Stimulated activated CD4-positive, alpha-beta T cell treated with anti-CD3 and anti-CD28 coated beads, Interleukin-2, amount 100 ng/mL, for 48 hours (primary cell): ENCODE data around the gene VPS11.
A peak's percentile ranks its signal among the peaks of the same experiment; 100 is the strongest.

ENCODE experiments used
- DNase-seq, 2 donors: peaks; one replicate each; pipeline ENCODE4 v3.0.0-alpha.2; 2020

VPS11 gene

GRCh38 chr11:119106564-119107537, 39.2 kb downstream of the VPS11 start, which contains the start of gene C2CD2L:
Gene C2CD2L (plus strand): TSS chr11:119107344. CDS start chr11:119107742, 398 bp downstream.
- DNase-seq: peak; percentile 79 to 85

GRCh38 chr11:119107538-119108145, 40.0 kb downstream of the VPS11 start:
- DNase-seq: peak in 1 of 2 donors; percentile 13

- peak in 1 of 2 donors; percentile 13 for DNase-seq
Observed at GRCh38 chr11:119108146-119108856, 40.7 kb downstream of the VPS11 start.

GRCh38 chr11:119108857-119109221, 41.2 kb downstream of the VPS11 start:
- DNase-seq: no peak

GRCh38 chr11:119109843-119110242, 42.2 kb downstream of the VPS11 start:
- no peak for DNase-seq

GRCh38 chr11:119110439-119110838, 42.8 kb downstream of the VPS11 start:
- no peak for DNase-seq

GRCh38 chr11:119111361-119111925, 43.8 kb downstream of the VPS11 start:
- no peak for DNase-seq

- no peak for DNase-seq
Observed at GRCh38 chr11:119112314-119113020, 44.8 kb downstream of the VPS11 start.

GRCh38 chr11:119113716-119114115, 46.1 kb downstream of the VPS11 start:
- no peak for DNase-seq

GRCh38 chr11:119114351-119114750, 46.7 kb downstream of the VPS11 start:
- DNase-seq: no peak

- DNase-seq: peak in 1 of 2 donors; percentile 18
Observed at GRCh38 chr11:119115484-119116234, 48.0 kb downstream of the VPS11 start.

GRCh38 chr11:119116235-119116594, 48.6 kb downstream of the VPS11 start:
- no peak for DNase-seq

GRCh38 chr11:119116601-119117000, 49.0 kb downstream of the VPS11 start:
- DNase-seq: no peak

- no peak for DNase-seq
Observed at GRCh38 chr11:119117004-119117706, 49.5 kb downstream of the VPS11 start.

- no peak for DNase-seq
Observed at GRCh38 chr11:119118227-119118626, 50.6 kb downstream of the VPS11 start.

GRCh38 chr11:119118946-119119345, 51.3 kb downstream of the VPS11 start:
- no peak for DNase-seq

GRCh38 chr11:119120639-119121007, 53.0 kb downstream of the VPS11 start:
- no peak for DNase-seq

- peak; percentile 99 to 100 for DNase-seq
Observed at GRCh38 chr11:119121008-119121810, 53.6 kb downstream of the VPS11 start, which contains the start of gene HINFP. Gene HINFP (plus strand): TSS chr11:119121580. CDS start chr11:119126945, 5,365 bp downstream.

GRCh38 chr11:119121811-119122124, 54.1 kb downstream of the VPS11 start:
- no peak for DNase-seq

- no peak for DNase-seq
Observed at GRCh38 chr11:119125821-119126220, 58.2 kb downstream of the VPS11 start.
